HG02763 (cell line): ENCODE measurements around the gene FAIM.
"Not testable (repeated sequence)": the region's sequence is repeated elsewhere in the genome, so short reads cannot be mapped to it uniquely, and the experiment has no call there.

Experiments used
- ATAC-seq: cut with Tn5 transposase; IDR thresholded peaks from one replicate; pipeline ENCODE4 v1.9.1; 2021; ENCODE audit warnings: mild to moderate bottlenecking, moderate library complexity; ENCODE audit not compliant: unreplicated experiment

Gene FAIM, protein sequence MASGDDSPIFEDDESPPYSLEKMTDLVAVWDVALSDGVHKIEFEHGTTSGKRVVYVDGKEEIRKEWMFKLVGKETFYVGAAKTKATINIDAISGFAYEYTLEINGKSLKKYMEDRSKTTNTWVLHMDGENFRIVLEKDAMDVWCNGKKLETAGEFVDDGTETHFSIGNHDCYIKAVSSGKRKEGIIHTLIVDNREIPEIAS

GRCh38 chr3:138608322-138609135 is at the start of gene FAIM:
Gene FAIM, plus strand, starts transcription at chr3:138608771. Its CDS starts 10,956 bp downstream, at chr3:138619727.
- ATAC-seq: peak; percentile 68

- no peak for ATAC-seq
Measured at GRCh38 chr3:138559134-138559533, 49.4 kb upstream of the FAIM start.

DNA sequence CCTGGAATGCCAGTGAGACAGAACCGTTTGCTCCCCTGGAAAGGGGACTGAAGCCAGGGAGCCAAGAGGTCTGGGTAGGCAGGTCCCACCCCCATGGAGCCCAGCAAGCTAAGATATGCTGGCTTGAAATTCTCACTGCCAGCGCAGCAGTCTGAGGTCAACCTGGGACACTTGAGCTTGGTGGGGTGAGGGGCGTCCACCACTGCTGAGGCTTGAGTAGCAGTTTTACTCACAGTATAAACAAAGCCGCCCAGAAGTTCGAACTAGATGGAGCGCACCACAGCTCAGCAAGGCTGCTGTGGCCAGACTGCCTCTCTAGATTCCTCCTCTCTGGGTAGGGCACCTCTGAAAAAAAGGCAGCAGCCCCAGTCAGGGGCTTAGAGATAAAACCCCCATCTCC is 48.1 kb upstream of the FAIM start:
- no peak for ATAC-seq

DNA sequence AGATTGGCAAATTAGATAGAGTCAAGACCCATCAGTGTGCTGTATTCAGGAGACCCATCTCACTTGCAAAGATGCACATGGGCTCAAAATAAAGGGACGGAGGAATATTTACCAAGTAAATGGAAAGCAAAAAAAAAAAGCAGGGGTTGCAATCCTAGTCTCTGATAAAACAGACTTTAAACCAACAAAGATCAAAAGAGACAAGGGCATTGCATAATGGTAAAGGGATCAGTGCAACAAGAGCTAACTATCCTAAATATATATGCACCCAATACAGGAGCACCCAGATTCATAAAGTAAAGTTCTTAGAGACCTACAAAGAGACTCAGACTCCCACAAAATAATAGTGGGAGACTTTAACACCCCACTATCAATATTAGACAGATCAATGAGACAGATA is 45.7 kb upstream of the FAIM start:
- not testable (repeated sequence) for ATAC-seq

DNA sequence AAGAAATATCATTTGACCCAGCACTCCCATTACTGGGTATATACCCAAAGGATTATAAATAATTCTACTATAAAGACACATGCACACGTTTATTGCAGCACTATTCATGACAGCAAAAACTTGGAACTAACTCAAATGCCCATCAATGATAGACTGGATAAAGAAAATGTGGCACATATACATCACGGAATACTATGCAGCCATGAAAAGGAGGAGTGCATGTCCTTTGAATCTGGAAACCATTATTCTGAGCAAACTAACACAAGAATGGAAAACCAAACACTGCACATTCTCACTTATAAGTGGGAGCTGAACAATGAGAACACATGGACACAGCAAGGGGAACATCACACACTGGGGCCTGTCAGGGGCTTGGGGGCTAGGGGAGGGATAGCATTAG is 42.3 kb upstream of the FAIM start:
- ATAC-seq: not testable (repeated sequence)

- no peak for ATAC-seq
Measured at GRCh38 chr3:138567403-138567802, 41.2 kb upstream of the FAIM start.

DNA sequence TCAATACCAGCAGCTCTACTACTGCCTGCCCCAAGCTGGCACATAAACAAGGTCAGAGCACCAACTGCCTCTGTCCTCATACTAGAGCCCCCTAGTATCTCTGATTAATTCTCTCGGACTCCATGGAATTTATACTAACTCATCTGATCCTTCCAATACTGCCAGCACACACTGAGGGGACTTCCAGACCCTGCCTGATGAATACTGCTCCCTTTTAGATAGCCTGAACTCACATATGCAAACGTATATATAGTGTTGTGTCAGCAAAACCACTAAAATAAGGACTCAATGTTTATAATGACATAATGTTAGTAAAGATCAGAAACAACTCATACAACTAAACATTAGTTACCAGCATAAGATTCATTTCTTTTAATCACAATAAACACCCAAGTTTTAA is 39.5 kb upstream of the FAIM start:
- ATAC-seq: no peak

GRCh38 chr3:138569624-138570023 is 38.9 kb upstream of the FAIM start:
- not testable (repeated sequence) for ATAC-seq

- ATAC-seq: no peak
Measured at GRCh38 chr3:138573138-138573537, 35.4 kb upstream of the FAIM start.

- ATAC-seq: peak; percentile 66
Measured at GRCh38 chr3:138578141-138578540, 30.4 kb upstream of the FAIM start.

GRCh38 chr3:138578961-138579574 is 29.5 kb upstream of the FAIM start:
- no peak for ATAC-seq

GRCh38 chr3:138587374-138587773 is 21.2 kb upstream of the FAIM start:
- ATAC-seq: no peak

GRCh38 chr3:138588445-138588844 is 20.1 kb upstream of the FAIM start:
- no peak for ATAC-seq

- no peak for ATAC-seq
Measured at GRCh38 chr3:138591392-138591791, 17.2 kb upstream of the FAIM start.

GRCh38 chr3:138593488-138594149 is 15.0 kb upstream of the FAIM start:
- ATAC-seq: no peak

DNA sequence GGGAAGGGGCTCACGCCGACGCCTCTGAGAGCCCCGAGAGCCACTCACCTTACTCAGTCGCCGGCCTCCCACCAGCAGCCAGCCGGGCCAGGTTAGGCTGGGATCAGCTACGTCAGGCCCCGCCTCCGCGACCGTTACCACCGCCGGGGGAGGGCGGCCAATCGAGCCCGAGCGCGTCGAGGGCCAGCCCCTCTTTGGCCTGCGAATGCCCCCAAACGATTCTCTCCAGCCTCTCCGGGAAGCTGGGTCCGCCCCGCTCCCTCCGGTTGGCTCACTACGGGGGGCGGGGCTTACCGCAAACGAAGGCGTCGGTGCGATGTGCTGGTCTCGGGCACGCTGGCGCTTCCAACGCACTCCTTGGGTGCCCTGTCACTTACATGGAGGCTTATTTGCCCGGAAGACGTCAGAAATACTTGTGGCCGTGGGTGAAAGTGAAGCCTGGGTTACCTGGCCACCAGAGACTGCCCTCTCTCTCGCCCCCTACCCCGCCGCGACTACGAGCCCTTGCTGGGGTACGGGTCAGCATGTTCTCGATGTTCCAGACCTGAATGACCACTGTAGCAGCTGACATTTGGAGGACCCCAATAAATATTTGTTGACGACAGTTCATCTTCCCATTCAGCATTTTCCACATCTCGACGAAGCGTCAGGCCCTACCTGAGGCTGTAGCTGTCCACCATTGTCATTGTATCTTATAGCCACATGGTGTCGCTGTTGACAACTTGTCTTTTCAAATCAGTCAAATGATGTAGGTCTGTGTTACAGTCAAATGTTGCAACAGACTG is 14.2 kb upstream of the FAIM start, which contains the start of gene CEP70:
Gene CEP70, minus strand, starts transcription at position 111 of the 785 bp plus-strand sequence. CDS start 21,333 bp downstream, outside the sequence.
- peak; percentile 91 for ATAC-seq

DNA sequence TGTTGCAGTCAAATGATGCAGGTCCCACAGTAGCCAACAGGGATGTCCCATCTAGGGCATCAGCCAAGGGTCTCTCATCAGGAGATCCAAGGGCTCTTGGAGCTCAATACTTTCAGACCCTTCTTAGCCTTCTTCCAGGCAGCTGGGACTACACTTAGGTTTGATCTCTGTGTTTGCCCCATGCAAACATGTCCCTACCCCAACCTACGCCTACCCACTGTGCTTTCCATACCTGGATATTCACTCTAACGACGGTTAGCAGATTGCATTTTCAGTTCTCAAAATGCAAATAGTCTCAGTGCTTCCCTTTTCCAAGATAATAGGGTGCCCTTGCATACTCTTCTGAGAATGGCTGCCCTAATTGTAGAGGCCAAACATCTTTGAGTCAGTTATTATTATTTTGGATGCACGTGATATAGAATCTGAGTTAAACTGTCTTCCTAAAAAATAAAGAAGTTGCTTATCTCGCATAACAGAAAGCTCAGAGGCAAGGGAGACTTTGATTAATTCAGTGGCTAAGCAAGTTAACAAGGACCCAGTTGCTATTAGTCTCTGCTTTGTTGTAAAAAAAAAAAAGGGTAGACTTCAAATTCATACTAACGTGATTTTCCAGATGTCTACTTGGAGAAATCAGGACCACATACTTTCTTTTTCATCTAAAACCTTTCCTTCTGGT is 13.5 kb upstream of the FAIM start:
- no peak for ATAC-seq

- ATAC-seq: not testable (repeated sequence)
Measured at GRCh38 chr3:138597186-138597976, 11.2 kb upstream of the FAIM start.

- ATAC-seq: no peak
Measured at GRCh38 chr3:138598534-138598933, 10.0 kb upstream of the FAIM start.
